Measurements from ENCODE around the gene KDM2B.
"Not testable (repeated sequence)": the region's sequence is repeated elsewhere in the genome, so short reads cannot be mapped to it uniquely, and the experiment has no call there.

- TF ChIP-seq CTCF (IDR thresholded peaks at IDR 0.05; ENCODE audit: low read depth, low read length); EZH2phosphoT487 (IDR thresholded peaks at IDR 0.05; ENCODE audit: low read depth): not testable (repeated sequence)
Measured at GRCh38 chr12:121583334-121583661, 2.5 kb upstream of the KDM2B start.

Measured in OCI-LY3 (cell line).